GM19238 (cell line): ENCODE results near the gene AMD1.
"Not testable (repeated sequence)": the region's sequence is repeated elsewhere in the genome, so short reads cannot be mapped to it uniquely, and the experiment has no call there.

Experiments
- DNase-seq: peaks from one replicate; pipeline ENCODE4 v3.0.0; 2011; ENCODE audit warnings: low spot score; ENCODE audit not compliant: insufficient read length

The AMD1 gene

DNA sequence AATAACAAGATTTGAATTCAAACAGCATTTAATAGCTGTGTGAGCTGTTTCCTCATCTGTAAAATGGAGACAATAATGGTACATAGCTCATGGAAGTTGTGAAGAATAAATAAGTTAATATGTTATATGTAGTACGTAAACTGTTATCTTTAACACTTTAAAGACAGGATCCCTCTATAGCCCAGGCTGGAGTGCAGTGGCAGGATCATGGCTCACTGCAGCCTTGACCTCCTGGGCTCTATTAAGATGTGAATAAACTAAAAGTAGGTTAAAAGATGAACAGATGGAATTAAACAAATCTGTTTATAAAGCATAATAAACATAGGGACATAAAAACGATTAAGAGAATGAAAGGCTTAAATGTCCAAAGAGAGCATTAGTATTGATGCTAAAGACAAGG, 3.0 kb downstream of the AMD1 start:
- DNase-seq, result no peak

DNA sequence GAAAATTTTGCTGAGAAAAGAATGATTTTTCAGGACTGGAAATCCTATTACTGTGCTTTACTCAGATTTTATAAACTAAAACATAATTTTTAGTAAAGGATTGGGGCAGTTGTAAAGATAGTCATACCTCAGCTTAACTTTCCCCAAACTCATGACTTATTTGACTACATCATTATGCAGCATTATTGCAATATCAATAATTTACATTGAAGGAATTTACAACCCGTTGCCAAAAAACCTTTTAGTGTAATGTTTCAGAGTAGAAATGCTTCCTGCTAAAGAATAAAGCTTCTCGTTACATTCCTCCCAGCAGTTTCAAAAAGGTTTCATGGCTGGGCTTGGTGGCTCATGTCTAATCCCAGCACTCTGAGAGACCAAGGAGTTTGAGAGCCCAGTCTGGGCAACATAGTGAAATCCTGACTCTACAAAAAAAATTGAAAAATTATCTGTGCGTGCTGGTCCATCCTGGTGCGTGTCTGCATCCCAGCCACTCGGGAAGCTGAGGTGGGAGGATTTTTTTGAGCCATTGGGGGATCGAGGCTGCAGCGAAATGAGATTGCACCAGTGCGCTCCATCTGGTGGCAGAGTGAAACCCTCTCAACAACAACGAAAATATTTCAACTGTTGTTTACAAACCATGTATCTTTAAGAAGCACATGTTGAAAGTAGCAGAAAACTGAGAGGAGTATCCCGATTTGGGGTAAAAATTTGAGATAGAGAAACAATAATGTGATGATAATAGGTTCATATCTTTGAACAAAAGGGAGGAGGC, 4.4 kb downstream of the AMD1 start:
- no peak for DNase-seq

DNA sequence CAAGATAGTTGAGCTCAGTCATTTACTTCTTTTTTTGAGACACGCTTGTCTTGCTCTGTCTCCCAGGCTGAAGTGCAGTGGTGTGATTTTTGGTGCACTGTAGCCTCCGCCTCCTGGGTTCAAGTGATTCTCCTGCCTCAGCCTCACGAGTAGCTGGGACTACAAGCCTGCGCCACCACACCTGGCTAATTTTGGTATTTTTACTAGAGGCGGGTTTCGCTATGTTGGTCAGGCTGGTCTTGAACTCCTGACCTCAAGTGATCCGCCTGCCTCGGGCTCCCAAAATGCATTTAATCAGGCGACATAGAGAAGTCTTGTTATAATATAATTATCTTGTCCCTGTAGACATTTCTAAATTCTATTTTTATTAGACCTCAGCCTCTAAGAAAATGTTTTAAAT, 6.1 kb downstream of the AMD1 start:
- DNase-seq, result no peak

DNA sequence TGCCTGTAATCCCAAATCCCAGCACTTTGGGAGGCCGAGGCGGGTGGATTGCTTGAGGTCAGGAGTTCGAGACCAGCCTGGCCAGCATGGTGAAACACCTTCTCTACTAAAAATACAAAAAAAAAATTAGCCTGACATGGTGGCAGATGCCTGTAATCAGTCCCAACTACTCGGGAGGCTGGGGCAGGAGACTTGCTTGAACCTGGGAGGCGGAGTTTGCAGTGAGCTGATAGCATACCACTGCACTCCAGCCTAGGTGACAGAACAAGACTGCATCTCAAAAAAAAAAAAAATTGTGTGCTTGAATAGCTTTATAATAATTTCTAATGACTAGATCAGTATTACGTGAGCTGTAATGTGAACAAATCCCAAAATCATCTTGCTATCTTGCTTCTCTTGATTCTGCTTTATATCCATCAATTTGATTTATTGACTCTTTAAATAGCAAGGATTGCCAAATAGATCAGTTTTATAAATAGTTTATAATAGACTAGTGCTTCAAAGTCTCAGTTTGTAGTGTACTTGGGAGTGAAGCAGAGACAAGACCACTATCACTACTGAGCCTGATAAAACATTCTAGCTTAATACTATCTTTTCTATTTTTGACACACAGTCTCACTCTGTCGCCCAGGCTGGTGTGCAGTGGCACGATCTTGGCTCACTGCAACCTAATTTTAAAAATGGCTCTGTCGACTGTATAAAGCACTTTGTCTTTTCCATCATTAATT, 7.1 kb downstream of the AMD1 start:
- no peak for DNase-seq

DNA sequence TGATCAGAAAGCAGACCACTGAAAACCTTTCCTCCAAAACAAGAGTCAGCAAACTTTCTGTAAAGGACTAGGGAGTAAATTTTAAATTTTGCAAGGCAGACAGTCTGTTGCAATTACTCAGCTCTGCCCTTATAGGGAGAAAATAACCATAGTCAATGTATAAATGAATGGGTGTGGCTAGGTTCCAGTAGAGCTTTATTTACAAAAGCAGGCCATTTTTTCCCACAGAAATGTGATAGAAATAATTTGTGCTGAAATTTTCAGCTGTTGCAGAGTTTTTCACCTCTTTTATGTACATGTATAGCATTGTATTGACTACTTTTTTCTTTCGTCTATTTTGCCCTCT, 7.7 kb downstream of the AMD1 start:
- DNase-seq, result no peak

DNA sequence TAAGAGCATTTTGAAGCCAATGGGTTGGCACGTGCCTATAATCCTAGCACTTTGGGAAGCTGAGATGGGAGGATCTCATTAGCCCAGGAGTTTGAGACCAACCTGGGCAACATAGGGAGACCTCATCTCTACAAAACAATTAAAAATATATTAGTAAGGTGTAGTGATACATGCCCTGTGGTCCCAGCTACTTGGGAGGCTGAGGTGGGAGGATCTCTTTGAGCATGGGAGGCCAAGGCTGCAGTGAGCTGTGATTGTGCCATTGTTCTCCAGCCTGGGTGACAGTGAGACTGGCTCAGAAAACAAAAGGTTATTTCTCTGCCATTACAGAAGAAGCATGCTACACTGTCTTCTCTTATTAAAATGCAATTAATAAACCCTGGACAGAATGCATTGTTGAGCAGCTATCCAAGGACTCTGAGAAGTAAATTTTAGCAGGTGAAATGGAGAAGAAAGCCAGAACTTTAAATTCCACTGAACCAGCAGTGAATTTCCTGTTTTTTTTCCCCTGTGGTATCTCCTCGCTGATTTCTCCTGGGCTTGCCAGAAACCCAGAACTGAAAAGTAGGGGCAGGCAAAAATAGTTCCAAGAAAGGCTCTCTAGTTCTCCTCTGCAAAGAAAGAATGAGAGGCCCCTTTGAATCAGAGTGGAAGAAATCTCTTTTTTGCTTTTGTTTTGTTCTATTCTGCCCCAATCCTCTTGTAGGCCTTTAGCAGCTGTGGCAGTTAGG, 8.4 kb downstream of the AMD1 start:
- no peak for DNase-seq

DNA sequence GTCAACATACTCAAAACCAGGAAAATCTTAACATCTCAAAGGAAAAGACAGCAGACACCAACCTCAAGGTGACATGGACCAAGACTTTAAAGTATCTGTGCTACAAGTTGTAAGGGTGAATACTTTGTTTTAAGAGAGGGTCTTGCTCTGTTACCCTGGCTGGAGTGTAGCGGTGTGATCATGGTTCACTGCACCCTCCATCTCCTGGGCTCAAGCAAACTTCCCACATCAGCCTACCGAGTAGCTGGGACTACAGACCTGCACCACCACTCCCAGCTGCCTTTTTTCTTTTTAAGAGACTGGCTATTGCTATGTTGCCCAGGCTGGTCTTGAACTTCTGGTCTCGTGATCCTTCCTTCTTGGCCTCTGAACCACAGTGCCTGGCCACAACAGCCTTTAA, 9.7 kb downstream of the AMD1 start:
- no peak for DNase-seq

DNA sequence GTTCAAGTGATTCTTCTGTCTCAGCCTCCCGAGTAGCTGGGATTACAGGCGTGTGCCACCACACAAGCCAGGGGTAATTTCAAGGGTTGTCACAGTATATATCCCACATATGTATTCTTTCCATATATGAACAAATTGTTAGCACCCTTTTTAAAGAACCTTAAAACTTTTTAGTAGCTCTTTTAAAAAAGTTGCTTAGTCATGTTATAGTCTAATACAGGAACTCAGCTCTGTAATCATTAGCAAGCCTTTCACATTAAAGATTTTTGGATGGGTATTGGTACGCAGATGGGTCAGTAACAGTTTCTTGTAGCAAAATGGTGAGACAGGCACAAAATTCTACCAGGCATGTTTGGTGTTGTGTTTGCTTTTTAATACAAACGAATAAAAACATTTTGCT, 10.9 kb downstream of the AMD1 start:
- DNase-seq, result no peak

DNA sequence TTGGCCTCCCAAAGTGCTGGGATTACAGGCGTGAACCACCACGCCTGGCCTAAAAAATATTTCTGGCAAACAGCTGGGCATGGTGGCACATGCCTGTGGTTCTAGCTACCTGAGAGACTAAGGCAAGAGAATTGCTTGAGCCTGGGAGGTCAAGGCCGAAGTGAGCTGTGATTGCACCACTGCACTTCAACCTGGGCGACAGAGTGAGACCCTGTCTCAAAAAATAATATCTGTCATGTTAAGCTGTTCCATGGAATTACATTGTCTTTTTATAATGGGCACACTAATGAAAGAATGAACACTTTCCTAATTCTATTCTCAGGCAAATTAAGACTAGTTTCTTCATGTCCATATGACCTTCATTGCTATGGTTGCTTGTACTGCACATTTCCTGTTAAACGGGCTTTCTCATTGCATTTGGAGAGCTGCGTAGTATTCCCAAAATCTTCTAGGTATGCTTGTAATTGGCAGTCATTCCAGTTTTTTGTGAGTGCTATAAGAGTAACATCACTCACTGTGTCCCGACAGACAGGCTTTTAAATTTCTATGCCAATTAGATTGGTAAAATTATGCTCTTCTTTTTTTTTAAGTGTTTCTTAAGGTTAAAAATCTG, 12.1 kb downstream of the AMD1 start:
- no peak for DNase-seq

DNA sequence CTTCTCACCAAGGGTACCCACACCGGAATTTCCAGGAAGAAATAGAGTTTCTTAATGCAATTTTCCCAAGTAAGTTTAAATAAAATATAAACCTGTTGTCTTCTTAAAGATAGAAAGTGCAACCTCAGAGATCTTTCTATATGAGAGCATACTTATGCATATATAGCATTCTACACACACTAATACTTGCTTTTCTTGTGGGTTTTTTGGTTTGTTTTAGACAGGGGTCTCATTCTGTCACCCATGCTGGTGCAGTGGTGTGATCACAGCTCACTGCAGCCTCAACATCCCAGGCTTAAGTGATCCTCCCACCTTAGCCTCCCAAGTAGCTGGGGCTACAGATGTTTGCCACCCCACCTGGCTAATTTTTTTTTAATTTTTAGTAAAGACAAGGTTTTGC, 15.7 kb downstream of the AMD1 start:
- DNase-seq, result no peak

DNA sequence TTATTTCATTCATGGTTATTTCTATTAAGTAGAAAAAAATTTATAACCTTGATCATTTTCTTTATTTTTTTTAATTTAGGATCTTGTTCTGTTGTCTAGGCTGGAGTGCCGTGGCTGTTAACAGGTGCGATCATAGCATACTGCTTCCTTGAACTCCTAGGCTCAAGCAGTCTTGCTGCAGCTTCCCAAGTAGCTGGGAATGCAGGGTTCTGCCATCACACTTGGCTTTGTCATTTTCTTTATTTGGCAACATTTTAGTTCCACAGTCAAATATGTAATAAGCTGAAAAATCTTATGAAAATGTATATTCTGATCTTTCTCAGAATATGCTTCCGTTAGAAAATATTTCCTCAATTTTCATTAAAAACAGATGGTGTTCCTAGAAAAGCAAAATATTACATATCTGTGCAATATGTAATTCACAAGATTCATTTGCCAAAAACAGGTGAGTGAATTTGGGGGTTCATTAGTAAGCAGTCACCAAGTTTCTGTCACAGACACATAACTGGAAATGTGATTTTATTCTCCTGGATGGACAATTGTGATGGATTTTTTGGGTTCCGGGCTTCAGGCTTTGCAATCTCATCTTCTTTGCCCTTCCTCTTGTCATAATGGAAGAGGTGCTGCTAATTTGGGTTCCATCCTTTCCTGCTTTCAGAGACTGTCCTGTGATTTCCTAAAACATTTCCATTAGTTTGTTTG, 21.5 kb downstream of the AMD1 start:
- DNase-seq, result no peak

DNA sequence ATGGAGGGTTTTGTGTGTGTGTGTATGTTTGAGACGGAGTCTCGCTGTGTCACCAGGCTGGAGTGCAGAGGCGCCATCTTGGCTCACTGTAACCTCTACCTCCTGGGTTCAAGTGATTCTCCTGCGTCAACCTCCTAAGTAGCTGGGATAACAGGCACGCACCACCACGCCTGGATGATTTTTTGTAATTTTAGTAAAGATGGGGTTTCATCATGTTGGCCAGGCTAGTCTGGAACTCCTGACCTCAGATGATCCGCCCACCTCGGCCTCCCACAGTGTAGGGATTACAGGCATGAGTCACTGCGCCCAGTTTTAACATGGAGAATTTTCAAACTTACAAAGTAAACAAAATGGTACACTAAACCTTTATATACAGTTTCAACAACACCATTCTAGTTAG, 22.8 kb downstream of the AMD1 start:
- DNase-seq, result no peak

DNA sequence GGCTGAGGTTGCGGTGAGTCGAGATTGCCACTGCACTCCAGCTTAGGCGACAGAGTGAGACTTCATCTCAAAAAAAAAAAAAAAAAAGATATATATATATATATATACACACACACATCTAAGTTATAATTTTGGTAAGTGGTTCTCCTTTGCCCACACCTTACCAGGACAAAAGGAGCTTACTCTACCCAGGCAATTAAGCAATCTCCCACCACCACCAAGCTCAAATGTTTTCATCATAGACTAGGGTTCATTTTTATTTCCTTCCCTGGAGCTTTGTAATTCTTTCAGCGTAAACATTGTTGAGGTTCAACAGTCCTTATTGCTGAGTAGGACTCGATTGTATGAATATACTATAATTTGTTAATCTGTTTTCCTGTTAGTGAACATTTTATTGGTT, 23.5 kb downstream of the AMD1 start:
- no peak for DNase-seq

DNA sequence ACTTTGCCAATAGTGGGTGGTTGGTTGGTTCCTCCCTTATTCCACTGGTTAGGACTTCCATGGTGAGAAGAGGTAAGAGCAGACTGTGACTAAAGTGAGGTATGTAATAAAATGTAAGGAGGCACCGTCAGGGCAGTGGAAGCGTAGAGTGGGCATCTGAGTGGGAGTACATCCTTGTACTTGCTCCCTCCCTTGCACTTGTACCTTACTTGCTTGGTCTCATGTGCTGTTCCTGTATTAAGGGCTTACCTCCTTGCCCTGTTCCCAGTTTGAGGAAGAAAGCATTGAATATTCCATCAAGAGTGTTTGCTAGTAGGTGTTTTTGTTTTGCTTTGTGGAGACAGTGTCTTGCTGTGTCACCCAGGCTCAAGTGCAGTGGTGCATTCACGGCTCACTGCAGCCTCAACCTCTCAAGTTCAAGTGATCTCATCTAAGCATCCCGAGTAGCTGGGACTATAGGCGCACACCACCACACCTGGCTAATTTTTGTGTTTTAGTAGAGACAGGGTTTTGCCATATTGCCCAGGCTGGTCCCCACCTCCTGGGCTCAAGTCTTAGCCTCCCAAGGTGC, 25.5 kb downstream of the AMD1 start:
- no peak for DNase-seq

DNA sequence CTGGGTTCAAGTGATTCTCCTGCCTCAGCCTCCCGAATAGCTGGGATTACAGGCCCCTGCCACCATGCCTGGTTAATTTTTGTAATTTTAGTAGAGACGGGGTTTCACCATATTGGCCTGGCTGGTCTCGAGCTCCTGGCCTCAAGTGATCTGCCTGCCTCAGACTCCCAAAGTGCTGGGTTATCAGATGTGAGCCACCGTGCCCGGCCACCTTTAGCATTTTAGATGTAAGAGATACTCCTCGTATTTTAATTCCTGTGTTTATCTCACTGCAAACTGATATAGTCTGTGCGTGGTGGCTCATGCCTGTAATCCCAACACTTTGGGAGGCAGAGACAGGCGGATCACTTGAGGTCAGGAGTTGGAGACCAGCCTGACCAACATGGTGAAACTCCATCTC, 27.0 kb downstream of the AMD1 start:
- DNase-seq, result not testable (repeated sequence)

DNA sequence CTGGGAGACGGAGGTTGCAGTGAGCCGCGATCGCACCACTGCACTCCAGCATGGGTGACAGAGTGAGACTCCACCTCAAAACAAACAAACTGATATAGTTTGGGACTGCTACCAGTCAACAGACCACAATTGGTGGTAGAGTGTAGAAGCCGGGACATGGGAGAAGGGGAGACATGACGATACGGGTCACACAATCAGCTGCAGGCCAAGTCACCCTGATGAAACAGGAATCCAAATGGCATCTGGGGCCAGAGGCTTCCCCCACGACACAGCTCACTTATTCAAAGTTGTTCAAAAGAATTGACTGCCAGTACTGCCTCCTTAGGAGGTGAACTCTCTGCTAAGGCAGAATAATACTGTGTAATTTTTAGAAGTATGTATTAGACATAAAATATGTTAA, 27.5 kb downstream of the AMD1 start:
- no peak for DNase-seq

DNA sequence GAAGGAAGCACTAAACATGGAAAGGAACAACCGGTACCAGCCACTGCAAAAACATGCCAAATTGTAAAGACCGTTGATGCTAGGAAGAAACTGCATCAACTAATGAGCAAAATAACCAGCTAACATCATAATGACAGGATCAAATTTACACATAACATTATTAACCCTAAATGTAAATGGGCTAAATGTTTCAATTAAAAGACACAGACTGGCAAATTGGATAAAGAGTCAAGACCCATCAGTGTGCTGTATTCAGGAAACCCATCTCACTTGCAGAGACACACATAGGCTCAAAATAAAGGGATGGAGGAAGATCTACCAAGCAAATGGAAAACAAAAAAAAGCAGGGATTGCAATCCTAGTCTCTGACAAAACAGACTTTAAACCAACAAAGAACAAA, 31.7 kb downstream of the AMD1 start:
- not testable (repeated sequence) for DNase-seq

DNA sequence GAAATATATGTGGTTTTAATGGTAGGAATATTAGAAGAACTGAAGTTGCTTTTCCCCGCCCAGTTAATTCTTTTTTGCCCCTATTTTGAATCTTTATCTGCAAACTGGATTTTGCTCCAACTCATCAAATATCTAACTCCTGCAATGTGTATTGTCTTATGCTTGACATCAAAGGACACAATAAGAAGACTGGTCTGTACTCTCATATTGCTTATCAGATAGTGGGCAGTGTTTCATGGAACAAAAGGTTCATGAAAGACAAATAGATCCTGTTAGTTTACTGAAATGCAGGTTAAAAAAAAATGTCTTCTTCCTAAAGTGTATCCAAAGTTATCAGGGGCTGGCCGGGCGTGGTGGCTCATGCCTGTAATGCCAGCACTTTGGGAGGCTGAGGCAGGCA, 56.2 kb downstream of the AMD1 start:
- no peak for DNase-seq

DNA sequence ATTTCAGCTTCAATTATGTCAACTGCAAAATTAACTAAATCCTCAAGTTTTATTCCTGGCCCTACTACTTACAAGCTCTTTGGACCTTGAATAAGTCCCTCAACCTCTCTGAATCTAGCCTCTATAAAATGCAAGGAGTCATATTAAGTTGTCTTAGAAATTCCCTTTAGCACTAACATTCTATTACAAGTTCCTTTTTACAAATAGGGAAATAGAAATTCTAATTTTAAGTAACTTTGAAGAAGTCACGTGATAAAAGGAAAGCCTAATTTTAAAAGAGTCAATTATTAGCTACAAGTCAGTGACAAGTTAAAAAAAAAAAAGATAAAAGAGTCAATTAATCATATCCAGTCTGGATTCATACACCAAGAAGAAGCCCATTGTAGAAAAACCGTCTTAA, 59.3 kb downstream of the AMD1 start:
- no peak for DNase-seq

DNA sequence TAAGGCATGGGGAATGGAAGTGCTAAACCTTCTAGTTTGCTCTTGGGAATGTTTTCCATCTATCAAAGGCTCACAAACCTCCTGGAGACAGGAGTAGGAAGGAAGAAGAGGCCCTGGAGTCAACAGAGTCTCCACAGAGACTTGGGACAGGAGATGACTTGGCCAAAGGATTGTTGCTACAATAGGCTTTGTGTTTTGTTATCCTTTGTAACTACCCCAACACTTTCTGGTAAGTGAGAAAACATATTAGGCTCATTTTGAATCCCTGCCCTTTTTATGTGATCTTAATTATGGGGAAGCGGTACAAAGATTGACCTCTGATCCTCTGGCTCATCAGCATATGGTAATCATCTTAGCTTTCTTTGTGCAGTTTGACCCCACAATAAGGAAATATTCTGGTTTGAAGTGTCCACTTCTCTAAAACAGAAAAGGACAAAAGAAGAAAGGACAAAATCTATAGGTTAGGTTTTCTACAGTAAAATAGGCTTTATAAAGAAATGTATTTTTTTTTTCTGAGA, 59.9 kb downstream of the AMD1 start:
- no peak for DNase-seq

DNA sequence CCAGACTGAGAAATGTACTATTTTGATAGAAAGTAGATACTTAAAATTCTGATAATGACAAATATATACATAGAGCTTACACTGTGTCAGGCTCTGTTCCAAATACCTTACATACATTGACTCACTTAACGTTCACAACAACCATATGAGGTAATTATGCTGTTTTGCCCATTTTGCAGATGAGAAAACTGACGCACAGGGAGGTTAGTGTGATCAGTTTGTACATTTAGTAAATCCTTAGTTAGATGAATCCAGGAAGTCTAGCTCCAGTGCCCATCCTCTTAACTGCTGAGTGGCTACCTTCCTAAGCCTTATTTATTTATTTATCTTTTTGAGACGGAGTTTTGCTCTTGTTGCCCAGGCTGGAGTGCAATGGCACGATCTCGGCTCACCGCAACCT, 60.6 kb downstream of the AMD1 start:
- DNase-seq, result no peak
